SK-MEL-5 (cell line): ENCODE data around the gene C9orf72. TPM values are rescaled to one million over a fixed set of nuclear protein-coding genes. Genes with fewer than 3 reads are reported as not detected.

Experiments
- DNase-seq: peaks from one replicate; pipeline ENCODE4 v3.0.0-alpha.2; 2016; ENCODE audit warnings: low read depth, low spot score
- in situ Hi-C: cut with HindIII; loops from 2 replicates; pipeline ENCODE4 v1.10.0; 2016; ENCODE audit warnings: low sequenced_read_pairs, high pct_unique_total_duplicates, low pct_unique_long_range_greater_than_20kb
- total RNA-seq: library from RNA; depleted of rRNA; stranded (reverse); fragments of >200 nt; shearing (Covaris generic); gene quantifications from 2 replicates; pipeline ENCODE4 v1.2.3, GENCODE V29; 2014

The C9orf72 gene
- total RNA-seq, 1 experiment from 2014 or later = not detected

DNA sequence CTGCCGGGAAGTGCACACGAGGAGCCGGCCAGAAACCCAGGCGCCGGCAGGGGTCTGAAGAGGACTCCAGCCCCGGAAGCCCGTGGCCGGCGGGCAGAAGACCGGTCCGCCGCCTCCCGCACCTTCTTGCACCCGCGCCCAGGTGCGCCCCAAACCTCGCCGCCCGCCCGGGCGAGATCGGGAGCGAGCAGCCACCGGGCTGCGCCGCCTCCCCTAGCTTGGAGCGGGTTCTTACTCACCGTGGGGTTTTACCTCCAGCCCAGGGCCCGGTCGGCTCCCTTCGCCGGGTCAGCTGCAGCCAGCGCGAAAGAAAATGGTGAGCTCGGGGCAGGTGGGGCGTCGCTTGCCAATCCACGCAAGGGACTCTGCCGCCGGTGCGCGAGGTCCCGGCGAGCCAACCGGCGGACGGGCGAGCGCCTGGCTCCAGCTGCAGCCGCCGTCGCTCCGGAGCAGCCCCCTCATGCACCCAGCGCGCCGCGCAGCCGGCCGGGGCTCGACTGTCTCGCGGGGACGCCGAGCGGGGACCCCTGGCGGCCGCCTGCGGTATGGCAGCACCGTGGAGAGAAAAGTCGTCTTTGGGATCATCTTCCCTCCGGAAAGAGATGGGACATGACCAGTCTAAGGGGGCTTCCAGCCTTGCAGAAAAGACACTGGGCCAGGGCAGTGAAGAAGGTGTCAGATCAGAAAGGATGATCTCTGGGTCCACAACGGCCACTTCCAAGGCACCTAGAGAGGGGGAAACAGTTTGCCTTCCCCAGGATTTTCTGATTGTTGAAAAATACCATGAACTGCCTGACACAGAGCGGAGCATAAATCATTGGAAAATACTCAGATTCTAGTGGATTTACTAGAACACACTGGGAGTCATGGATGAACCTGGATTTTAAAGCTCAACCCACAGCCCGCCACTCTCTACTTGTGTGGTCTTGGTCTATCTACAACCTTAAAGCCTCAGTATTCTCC is 43.7 kb downstream of the C9orf72 start, which contains the start of gene MOB3B:
TSS of gene MOB3B (minus strand) at position 499 of the 963 bp plus-strand sequence. CDS start 74,264 bp downstream, outside the sequence.
- in situ Hi-C loops = no loop called here
- no peak for DNase-seq

DNA sequence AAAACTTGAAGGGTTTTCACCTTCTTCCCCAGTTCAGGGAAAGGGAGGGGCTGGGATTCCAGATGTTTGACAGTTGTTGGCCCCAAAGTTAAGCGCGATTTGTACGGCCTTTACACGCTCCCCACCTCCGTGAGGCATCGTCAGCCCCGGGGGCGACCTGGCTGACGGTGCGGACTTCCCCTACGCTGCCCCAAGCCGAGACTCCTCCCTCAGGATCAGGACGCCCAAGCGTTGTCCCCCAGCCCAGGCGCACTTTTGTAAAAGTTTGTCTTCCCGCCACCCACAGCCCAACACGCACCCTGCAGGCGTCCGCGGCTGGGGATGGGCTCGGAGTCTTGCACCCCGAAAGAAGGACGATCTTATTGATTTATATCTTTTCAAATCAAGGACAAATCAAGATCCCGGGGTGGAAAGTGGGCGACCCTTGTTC is 44.4 kb downstream of the C9orf72 start:
- DNase-seq = no peak

DNA sequence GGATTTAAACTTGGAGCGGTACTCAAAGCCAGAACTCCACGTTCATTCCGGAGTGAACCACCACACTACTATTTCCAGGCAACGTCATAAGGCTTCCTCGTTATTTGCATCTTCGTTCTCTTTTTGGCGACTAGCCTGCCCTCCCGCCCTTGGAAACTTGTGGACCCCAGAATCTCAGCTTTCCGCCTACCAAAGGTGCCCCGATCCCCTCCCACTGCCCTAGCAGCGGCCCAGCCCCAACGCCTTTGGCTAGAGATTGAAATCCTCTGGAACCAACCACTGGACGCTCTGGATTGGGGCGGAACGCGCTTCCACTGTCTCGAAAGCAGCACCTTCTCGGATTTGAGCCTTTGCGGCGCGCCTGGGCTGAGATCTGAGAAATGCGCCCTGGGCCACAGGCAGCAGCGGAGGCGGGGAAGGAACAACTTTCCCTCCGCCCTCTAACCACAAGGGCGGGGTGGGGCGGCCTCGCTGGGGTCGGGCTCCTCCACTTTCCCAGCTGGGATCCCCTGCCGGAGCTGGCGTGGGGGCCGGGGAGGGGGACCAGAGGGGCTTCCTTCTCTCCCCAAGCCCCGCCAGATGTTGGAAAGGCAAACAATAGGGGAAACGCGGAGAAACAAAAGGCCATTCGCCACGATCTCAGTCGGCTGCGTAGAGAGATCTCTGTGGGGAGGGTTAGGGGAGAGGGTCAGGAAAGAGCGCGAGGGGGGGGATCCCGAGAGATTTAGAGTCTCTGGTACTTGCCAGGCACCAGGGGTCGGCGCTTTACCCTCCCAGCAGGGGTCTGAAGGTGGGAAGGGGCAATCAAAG is 45.0 kb downstream of the C9orf72 start:
- no peak for DNase-seq
- in situ Hi-C loops = no loop called here

More for the DNA sequence above, 44.4 kb downstream of the C9orf72 start:
- in situ Hi-C loops = no loop called here

DNA sequence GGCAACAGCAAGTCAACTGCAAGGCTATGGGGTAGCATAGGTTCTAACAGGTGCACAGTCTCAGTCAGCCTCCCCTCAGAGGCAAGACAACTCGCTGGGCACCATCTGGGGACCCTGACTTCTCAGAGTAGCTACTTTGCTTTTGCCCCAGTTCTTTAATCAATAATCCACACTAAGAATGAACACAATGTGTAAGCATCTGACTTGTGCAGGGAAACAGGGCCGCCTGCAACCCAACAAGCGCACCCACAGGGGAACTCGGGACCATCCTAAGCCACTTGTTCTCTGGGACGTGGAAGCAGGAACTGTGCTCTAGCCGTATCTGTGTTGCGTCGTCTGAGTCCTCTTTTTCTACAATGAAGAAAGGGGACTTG is 45.6 kb downstream of the C9orf72 start:
- in situ Hi-C loops = no loop called here

DNA sequence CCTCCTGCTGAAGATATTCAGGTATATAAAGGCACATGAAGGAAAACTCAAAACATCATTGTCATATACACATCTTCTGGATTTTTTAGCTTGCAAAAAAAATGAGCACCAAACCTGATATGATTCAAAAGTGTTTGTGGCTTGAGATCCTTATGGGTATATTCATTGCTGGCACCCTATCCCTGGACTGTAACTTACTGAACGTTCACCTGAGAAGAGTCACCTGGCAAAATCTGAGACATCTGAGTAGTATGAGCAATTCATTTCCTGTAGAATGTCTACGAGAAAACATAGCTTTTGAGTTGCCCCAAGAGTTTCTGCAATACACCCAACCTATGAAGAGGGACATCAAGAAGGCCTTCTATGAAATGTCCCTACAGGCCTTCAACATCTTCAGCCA is 49.0 kb downstream of the C9orf72 start, which contains the start of gene IFNK:
TSS of gene IFNK (plus strand) at position 55 of the 400 bp plus-strand sequence. CDS start at position 102, 47 bp downstream.
- no peak for DNase-seq
- in situ Hi-C loops = no loop called here

More for the DNA sequence above, 45.6 kb downstream of the C9orf72 start:
- DNase-seq = no peak

DNA sequence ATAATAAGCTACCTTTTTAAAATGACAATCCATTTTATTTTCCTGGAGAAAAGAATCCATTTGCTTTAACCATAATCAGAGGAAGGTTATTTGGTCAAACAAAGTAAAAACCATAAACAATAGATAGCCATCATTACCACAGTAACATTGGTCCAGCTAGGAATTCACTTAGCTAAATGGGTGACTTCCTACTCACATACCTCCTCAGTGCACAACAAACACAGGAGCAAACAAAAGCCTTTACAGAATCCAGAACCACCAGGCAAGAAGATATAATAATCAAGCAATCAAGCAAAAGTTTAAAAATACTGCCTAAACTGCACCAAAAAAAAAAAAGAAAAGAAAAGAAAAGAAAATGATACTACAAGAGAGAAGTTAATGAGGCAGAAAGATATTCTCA is 50.1 kb downstream of the C9orf72 start:
- in situ Hi-C loops = no loop called here
- no peak for DNase-seq

DNA sequence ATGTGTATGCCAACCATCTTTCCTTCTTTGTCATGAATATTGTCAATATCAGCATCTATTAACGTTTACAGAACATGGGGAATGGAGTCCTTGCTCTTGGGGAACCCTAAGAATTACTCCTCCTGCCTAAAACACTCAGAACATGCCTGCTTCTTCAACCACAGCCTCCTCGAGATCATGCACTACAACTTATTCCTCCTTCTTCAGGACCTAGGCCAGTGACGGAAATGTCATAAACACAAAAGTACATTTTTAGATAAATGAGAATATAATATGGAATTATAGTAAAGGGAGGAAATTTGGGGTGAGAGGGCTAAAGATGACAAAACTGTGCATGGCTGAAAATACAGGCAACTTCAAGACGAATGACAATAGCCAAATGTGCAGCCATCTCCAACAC is 52.3 kb downstream of the C9orf72 start:
- DNase-seq = no peak
- in situ Hi-C loops = no loop called here

DNA sequence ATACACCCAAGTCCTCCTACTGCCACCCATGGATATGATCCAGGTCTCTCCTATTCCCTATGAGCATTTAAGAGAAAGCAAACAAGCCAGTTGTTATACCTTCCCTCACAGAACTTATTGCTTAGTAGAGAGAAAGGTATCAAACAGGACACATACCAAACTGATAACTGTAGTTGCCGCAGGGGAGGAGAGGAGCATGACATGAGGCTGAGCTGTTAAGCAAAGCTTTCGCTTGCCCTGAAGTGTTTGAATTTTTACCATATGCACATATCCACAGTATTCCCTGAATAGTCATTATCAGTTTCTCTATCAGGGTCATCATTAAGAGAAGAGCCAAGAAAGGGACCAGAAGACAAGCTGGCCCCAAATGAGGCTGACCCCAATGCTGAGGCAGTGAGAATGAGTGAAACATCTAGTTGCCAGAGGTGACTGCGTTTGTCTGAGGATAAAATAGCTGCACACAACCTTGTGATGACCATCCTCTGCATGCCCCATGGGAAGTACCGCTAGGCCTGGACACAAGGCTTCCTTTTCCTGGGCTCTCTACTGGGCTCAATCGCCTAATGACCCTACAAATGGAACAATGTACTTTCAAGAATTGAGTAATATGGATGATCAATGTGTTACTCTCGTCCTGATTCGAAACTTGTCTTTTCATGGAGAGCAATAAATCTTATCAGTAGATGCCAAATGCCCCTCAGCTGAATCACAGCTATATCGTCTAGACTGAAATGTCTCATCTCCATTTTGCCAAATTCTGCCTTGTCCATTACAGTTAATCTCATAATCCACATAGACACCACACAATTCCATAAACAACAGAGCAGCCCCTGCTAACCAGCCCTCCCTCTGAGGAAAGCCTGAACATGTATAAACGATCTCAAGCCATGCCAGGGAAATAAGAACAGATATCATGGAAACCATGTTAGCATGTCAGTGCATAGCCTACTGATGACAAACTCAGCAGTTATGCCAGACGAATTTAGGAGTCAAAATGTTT is 53.5 kb downstream of the C9orf72 start:
- DNase-seq = no peak
- in situ Hi-C loops = no loop called here

DNA sequence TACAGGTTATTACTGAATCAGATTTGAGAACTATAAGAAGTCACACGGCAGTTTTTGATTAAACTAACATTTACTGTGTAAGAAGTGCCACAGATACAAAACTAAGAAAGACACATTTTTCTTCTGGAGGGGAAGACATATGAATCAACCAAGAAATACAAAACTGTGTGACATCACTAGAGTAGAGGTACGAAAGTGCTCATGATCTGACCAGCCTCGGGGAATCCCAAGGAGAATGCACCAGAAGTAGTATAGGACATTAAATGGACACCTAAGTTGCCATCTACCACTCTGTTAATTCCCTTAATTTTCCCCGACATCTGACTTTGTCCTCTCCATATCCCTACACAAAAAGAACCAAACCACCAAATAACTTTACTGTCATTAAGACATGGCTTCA is 54.5 kb downstream of the C9orf72 start:
- no peak for DNase-seq
- in situ Hi-C loops = no loop called here

DNA sequence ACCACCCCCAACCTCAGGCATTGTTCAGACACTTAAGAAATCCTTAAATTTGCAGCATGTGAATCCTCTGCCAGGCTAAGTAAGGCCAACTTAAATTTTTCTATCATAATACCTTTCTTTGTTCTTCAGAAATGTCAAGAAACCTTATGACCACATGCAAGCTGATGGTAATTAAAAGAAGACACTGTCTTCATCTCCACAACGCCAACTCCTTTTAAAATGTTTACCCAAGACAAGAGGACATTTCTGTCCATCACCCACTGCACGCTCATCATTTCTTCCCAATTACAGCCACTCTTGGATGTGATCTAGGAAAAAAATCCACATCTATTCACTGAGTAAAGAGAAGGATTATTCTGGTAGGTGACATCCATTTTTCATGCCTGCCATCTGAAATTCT is 55.3 kb downstream of the C9orf72 start:
- in situ Hi-C loops = no loop called here
- no peak for DNase-seq

DNA sequence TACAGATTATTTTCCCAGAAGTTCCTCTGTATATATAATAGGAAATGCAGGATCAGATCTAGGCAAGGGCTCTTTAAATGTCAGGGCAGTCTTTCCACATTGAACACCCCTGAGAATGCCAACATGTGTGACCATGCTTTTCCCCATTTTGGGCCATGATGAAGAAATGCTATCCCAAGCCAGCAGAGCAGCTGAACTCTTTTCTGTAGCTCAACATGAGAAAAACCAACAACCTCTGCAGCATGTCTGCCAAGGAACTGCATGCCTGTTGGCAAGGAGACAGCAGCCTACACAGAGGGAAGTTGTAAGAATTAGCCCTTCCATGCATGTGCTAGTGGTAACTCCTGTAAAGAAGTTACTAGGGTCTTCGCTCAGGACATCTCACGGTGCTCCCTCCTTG is 58.7 kb downstream of the C9orf72 start:
- in situ Hi-C loops = no loop called here
- no peak for DNase-seq

DNA sequence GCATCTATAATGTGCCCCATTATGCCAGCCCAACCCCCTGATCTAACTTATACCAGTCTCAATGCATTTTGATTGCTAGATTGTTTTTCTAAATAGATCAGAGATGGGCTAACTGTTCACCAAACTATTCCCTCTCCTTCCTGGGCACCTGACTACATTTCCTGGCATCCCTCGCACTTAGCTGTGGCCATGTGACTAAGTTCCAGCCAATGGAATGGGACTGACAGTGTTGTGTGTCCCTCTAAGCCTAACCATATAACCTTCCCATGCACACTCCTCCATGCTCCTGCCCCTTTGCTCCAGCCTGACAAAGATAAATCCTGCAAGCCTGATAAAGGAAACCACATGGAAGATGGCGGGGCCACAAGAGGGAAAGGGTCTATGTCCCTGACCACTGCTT is 61.5 kb downstream of the C9orf72 start:
- no peak for DNase-seq
- in situ Hi-C loops = no loop called here

DNA sequence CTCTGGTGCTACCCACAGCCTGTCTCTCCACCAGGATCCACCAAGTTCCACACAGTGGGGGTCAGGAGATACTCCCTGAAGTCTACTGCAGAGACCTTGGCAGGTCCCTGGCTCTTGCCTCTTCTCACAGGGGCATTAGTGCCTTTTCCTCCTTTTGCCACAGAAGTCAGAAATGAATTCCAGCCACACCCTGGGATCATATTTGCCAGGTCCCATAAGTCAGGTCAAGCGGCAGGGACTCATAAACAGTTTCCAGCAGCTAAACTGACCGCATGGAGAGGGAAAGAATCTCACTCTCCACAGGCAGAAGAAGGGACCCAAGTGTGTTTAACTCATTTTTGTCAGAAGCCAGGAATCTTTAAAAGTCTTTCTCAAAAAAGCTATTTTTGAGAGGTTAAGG is 62.5 kb downstream of the C9orf72 start:
- no peak for DNase-seq
- in situ Hi-C loops = no loop called here

DNA sequence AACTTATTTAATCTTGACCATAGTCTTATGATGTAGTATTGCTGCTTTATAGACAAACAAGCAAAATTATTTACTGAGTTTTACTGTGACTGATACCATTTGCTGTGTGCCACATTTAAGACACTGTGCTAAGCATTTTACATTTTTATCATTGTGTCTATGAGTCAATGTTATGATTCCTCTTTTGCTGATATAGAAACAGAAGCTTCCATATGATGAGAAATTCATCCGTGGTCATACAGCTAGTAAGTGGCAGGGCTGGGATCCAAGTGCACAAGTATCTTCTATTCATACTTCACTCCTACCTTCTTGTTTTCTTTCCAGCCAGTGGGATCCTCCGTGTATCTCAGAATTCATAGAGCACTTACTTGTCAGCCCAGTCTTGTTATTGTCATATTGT is 66.3 kb downstream of the C9orf72 start:
- in situ Hi-C loops = no loop called here

DNA sequence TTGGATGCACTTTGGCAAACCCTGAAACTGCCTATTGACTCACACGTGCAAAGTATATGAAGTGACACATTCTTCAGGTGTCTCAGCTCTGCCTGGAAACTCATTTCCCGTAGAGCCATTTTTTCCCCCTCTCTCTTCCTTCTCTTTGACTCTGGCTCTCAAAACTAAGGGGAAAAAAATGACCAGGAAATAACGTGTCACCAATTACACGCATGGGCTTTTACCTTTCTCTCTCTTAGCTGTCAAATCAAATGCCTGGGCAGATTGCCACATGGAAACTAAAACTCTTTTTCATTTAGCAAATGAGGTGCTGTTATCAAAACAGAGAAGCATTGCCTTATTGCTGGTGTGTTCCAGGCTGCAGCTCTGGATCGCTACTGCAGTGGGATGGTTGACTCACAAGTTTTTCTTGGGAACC is 67.5 kb downstream of the C9orf72 start:
- DNase-seq = no peak
- in situ Hi-C loops = no loop called here

More for the DNA sequence above, 66.3 kb downstream of the C9orf72 start:
- DNase-seq = no peak

DNA sequence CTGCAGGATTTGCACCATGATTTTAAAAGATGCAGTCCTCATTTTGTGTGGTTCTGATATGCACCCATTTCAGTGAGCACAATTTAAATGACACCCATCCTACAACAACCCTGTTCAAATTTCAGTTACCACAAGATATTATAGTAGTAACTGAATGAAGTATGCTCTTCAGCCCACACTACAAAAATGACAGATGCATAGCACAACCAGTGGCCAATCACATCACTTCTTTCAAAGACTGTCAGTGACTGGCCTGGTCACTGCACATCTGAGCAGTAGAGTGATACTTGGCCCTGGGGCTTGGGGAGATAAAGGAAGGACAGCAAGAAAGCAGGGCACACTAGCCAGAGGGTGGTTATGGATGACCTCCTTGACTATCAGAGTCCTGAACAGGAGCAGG is 69.0 kb downstream of the C9orf72 start:
- DNase-seq = no peak
- in situ Hi-C loops = no loop called here

DNA sequence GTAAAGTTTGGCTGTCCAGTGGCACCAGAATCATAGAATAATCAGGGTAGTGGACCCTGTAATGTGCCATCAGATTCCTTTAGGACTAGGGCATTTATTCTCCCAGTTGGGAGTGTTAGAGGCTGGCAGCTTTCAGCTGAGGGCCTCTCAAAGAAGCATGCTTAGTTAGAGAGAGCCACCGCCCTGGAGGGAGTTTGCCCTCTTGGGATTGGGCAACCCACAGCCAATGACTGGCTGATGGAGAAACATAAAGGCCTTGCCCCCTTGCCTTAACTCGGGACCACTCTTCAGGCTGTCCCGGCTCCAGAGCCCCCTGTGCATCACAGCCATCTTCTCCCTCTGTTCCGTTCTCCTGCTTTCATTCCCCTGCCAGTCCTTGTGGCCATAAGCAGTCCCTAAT is 69.7 kb downstream of the C9orf72 start:
- in situ Hi-C loops = no loop called here

More for the DNA sequence above, 69.7 kb downstream of the C9orf72 start:
- no peak for DNase-seq
